HEK293 (cell line): ENCODE results near the gene VCL.

ENCODE experiments used
- OVOL3 ChIP-seq: fragments of 450-650 bp; formaldehyde crosslinking; IDR thresholded peaks from 2 replicates; pipeline ENCODE4 v1.5.1; 2016; ENCODE audit warnings: missing biosample characterization, missing genetic modification characterization
- TF ChIP-seq, protein P1 (sequence below): fragments of 450-650 bp; formaldehyde crosslinking; IDR thresholded peaks from 2 replicates; pipeline ENCODE4 v1.5.1; 2016; ENCODE audit warnings: missing biosample characterization, missing genetic modification characterization
- TF ChIP-seq, protein P2 (sequence below): fragments of 450-650 bp; formaldehyde crosslinking; IDR thresholded peaks from 2 replicates; pipeline ENCODE4 v1.5.1; 2016; ENCODE audit warnings: missing biosample characterization, missing genetic modification characterization
- TF ChIP-seq, protein P3 (sequence below): fragments of 450-650 bp; formaldehyde crosslinking; IDR thresholded peaks from 2 replicates; pipeline ENCODE4 v1.5.1; 2016; ENCODE audit warnings: missing biosample characterization, missing genetic modification characterization

DNA sequence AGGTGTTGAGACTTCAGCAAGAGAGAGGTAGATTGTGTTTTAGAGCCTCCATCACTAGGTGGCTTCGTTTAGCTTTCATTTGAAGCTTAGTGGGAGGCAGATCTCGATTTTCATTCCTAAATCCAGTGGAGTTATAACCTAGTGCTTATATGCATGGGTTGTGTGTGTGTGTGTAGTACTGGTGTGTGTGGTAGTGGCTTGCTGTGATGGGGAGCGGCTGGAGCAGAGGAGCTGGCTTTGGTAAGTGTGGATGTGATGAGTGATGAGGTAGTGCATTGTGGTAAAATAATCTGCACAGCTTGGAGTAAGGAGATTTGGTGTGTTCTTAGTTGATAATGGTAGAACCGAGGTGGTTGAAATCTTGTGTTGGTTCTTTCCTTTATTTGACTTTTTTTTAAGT lies 109.5 kb downstream of the VCL start:
- no peak for TF ChIP-seq OVOL3 (tag by site-specific recombination)
- TF ChIP-seq, protein P1, sequence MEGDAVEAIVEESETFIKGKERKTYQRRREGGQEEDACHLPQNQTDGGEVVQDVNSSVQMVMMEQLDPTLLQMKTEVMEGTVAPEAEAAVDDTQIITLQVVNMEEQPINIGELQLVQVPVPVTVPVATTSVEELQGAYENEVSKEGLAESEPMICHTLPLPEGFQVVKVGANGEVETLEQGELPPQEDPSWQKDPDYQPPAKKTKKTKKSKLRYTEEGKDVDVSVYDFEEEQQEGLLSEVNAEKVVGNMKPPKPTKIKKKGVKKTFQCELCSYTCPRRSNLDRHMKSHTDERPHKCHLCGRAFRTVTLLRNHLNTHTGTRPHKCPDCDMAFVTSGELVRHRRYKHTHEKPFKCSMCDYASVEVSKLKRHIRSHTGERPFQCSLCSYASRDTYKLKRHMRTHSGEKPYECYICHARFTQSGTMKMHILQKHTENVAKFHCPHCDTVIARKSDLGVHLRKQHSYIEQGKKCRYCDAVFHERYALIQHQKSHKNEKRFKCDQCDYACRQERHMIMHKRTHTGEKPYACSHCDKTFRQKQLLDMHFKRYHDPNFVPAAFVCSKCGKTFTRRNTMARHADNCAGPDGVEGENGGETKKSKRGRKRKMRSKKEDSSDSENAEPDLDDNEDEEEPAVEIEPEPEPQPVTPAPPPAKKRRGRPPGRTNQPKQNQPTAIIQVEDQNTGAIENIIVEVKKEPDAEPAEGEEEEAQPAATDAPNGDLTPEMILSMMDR: no peak
- TF ChIP-seq, protein P2, sequence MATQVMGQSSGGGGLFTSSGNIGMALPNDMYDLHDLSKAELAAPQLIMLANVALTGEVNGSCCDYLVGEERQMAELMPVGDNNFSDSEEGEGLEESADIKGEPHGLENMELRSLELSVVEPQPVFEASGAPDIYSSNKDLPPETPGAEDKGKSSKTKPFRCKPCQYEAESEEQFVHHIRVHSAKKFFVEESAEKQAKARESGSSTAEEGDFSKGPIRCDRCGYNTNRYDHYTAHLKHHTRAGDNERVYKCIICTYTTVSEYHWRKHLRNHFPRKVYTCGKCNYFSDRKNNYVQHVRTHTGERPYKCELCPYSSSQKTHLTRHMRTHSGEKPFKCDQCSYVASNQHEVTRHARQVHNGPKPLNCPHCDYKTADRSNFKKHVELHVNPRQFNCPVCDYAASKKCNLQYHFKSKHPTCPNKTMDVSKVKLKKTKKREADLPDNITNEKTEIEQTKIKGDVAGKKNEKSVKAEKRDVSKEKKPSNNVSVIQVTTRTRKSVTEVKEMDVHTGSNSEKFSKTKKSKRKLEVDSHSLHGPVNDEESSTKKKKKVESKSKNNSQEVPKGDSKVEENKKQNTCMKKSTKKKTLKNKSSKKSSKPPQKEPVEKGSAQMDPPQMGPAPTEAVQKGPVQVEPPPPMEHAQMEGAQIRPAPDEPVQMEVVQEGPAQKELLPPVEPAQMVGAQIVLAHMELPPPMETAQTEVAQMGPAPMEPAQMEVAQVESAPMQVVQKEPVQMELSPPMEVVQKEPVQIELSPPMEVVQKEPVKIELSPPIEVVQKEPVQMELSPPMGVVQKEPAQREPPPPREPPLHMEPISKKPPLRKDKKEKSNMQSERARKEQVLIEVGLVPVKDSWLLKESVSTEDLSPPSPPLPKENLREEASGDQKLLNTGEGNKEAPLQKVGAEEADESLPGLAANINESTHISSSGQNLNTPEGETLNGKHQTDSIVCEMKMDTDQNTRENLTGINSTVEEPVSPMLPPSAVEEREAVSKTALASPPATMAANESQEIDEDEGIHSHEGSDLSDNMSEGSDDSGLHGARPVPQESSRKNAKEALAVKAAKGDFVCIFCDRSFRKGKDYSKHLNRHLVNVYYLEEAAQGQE: no peak
- TF ChIP-seq, protein P3, sequence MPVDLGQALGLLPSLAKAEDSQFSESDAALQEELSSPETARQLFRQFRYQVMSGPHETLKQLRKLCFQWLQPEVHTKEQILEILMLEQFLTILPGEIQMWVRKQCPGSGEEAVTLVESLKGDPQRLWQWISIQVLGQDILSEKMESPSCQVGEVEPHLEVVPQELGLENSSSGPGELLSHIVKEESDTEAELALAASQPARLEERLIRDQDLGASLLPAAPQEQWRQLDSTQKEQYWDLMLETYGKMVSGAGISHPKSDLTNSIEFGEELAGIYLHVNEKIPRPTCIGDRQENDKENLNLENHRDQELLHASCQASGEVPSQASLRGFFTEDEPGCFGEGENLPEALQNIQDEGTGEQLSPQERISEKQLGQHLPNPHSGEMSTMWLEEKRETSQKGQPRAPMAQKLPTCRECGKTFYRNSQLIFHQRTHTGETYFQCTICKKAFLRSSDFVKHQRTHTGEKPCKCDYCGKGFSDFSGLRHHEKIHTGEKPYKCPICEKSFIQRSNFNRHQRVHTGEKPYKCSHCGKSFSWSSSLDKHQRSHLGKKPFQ (tag by site-specific recombination): no peak
